ENCODE results near the gene FUT7. TPM values are rescaled to one million over a fixed set of nuclear protein-coding genes. Genes with fewer than 3 reads are reported as not detected.

The FUT7 gene
- total RNA-seq, 1 experiment from 2014 or later: not detected

GRCh38 chr9:136981588-136982231, 50.2 kb downstream of the FUT7 start:
- no peaks in the 10 kb centered on the region; the same call in 1 of the 2 replicates for H3K4me1 ChIP-seq (ENCODE audit: insufficient read depth, low read length)
- no peaks in the 10 kb centered on the region for H3K9me3 ChIP-seq (ENCODE audit: control insufficient read depth, low read depth, low read length)
- H3K14ac ChIP-seq (ENCODE audit: insufficient read depth, low read length): no peak overlapping the region
- no peak overlapping the region for H4K91ac ChIP-seq (ENCODE audit: insufficient read length, low read depth, low read length)
- no CpG with 5 or more reads among the region's 17 CpGs for WGBS (ENCODE audit: extremely low coverage, insufficient read length, low lambda C conversion rate)
- no peaks in the 10 kb centered on the region for H3K27me3 ChIP-seq (ENCODE audit: insufficient read depth, low read length)
- no peak overlapping the region for H2BK15ac ChIP-seq (ENCODE audit: low read depth, low read length)
- no peak overlapping the region for H2BK20ac ChIP-seq (ENCODE audit: low read depth, low read length, poor library complexity, severe bottlenecking)
- peaks cover 2 to 13% of the 10 kb centered on the region in 2 experiments for H3K4me1 Mint-ChIP-seq
- H3K23ac ChIP-seq (ENCODE audit: insufficient read length, low read depth, low read length): no peak overlapping the region
- H3K27me3 Mint-ChIP-seq (ENCODE audit: low read depth): peaks cover 5% of the 10 kb centered on the region
- no peak overlapping the region for H3T11ph ChIP-seq (ENCODE audit: low read length)
- no peaks in the 10 kb centered on the region for H4K20me1 ChIP-seq (ENCODE audit: control insufficient read depth, insufficient read depth, insufficient read length)
- H3K27ac Mint-ChIP-seq: no peak overlapping the region
- no peak overlapping the region for H4K8ac ChIP-seq (replicated peaks; ENCODE audit: insufficient read length, low read depth, low read length)
- no peak for DNase-seq
- H3K27ac ChIP-seq (ENCODE audit: insufficient read length, low read depth, low read length): no peak overlapping the region
- H3K4me3 Mint-ChIP-seq: no peak overlapping the region
- H2BK12ac ChIP-seq (ENCODE audit: insufficient read length, low read depth, low read length): no peak overlapping the region
- no peak overlapping the region for H2BK5ac ChIP-seq (ENCODE audit: insufficient read length, low read length)
- TF ChIP-seq, protein P1, sequence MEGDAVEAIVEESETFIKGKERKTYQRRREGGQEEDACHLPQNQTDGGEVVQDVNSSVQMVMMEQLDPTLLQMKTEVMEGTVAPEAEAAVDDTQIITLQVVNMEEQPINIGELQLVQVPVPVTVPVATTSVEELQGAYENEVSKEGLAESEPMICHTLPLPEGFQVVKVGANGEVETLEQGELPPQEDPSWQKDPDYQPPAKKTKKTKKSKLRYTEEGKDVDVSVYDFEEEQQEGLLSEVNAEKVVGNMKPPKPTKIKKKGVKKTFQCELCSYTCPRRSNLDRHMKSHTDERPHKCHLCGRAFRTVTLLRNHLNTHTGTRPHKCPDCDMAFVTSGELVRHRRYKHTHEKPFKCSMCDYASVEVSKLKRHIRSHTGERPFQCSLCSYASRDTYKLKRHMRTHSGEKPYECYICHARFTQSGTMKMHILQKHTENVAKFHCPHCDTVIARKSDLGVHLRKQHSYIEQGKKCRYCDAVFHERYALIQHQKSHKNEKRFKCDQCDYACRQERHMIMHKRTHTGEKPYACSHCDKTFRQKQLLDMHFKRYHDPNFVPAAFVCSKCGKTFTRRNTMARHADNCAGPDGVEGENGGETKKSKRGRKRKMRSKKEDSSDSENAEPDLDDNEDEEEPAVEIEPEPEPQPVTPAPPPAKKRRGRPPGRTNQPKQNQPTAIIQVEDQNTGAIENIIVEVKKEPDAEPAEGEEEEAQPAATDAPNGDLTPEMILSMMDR (conservative IDR thresholded peaks at IDR 0.05): no peak
- H3K79me2 ChIP-seq (ENCODE audit: insufficient read depth, low read length): no peaks in the 10 kb centered on the region
- no peak overlapping the region for H2AFZ ChIP-seq (ENCODE audit: low read length)
- H4K5ac ChIP-seq (ENCODE audit: insufficient read length, low read depth, low read length): no peak overlapping the region
- no peak overlapping the region for H2BK120ac ChIP-seq (ENCODE audit: low read depth, low read length, poor library complexity, severe bottlenecking)
- H3K79me1 ChIP-seq (ENCODE audit: insufficient read depth, low read depth, low read length, poor library complexity, severe bottlenecking): no peaks in the 10 kb centered on the region
- peaks cover 9% of the 10 kb centered on the region for H3K23me2 ChIP-seq (ENCODE audit: insufficient read length, low read depth, low read length, poor library complexity, severe bottlenecking)
- H3K9me3 Mint-ChIP-seq: no peaks in the 10 kb centered on the region
- H3K36me3 Mint-ChIP-seq (ENCODE audit: insufficient read depth in 1 of 3, low read depth in 3 of 3): peaks cover 0 to 3% (median 0%) of the 10 kb centered on the region in 3 experiments; a peak in 1 of 7 replicates
- no peak overlapping the region for H3K4ac ChIP-seq (ENCODE audit: low read depth, low read length)
- H3K56ac ChIP-seq (ENCODE audit: insufficient read length, low read depth, low read length): no peak overlapping the region
- no peak overlapping the region for H3K18ac ChIP-seq (ENCODE audit: insufficient read length, low read depth, low read length)
- H2AK5ac ChIP-seq (ENCODE audit: insufficient read length, low read length): no peak overlapping the region
- H3K4me2 ChIP-seq (ENCODE audit: insufficient read depth, insufficient read length, low read length): no peak overlapping the region
- H3K9ac ChIP-seq (ENCODE audit: extremely low read depth, insufficient read length, low read length): no peak overlapping the region

Data from H9 (cell line).